H9 (cell line): ENCODE results near the gene PDCD10. TPM values are rescaled to one million over a fixed set of nuclear protein-coding genes. Genes with fewer than 3 reads are reported as not detected.

ENCODE experiments used
- DNase-seq: peaks from one replicate; pipeline ENCODE4 v3.0.0-alpha.2; 2017
- H2AFZ ChIP-seq: one replicate; pipeline ENCODE4 v1.6.1; 2013; ENCODE audit warnings: mild to moderate bottlenecking, low read length, control low read depth, moderate library complexity
- H2AK5ac ChIP-seq: 2 replicates; pipeline ENCODE4 v1.6.1; 2013; ENCODE audit warnings: low read length, control low read depth, mixed read lengths; ENCODE audit not compliant: insufficient read length
- H2BK120ac ChIP-seq: one replicate; pipeline ENCODE4 v1.6.1; 2013; ENCODE audit warnings: low read depth, mild to moderate bottlenecking, low read length, control low read depth, inconsistent platforms; ENCODE audit not compliant: poor library complexity, severe bottlenecking
- H2BK12ac ChIP-seq: 2 replicates; pipeline ENCODE4 v1.6.1; 2013; ENCODE audit warnings: low read length, control low read depth, mixed read lengths, low read depth; ENCODE audit not compliant: insufficient read length
- H2BK15ac ChIP-seq: 2 replicates; pipeline ENCODE4 v1.6.1; 2013; ENCODE audit warnings: low read depth, low read length, control low read depth
- H2BK20ac ChIP-seq: one replicate; pipeline ENCODE4 v1.6.1; 2013; ENCODE audit warnings: low read depth, mild to moderate bottlenecking, low read length, control low read depth, inconsistent platforms; ENCODE audit not compliant: poor library complexity, severe bottlenecking
- H2BK5ac ChIP-seq: 2 replicates; pipeline ENCODE4 v1.6.1; 2013; ENCODE audit warnings: low read length, control low read depth, mixed read lengths; ENCODE audit not compliant: insufficient read length
- H3K14ac ChIP-seq: 2 replicates; pipeline ENCODE4 v1.6.1; 2013; ENCODE audit warnings: low read length, control low read depth; ENCODE audit not compliant: insufficient read depth
- H3K18ac ChIP-seq: 2 replicates; pipeline ENCODE4 v1.6.1; 2013; ENCODE audit warnings: low read depth, mild to moderate bottlenecking, mixed read lengths, low read length, control low read depth; ENCODE audit not compliant: insufficient read length
- H3K23ac ChIP-seq: 2 replicates; pipeline ENCODE4 v1.6.1; 2013; ENCODE audit warnings: low read length, control low read depth, mixed read lengths, low read depth; ENCODE audit not compliant: insufficient read length
- H3K23me2 ChIP-seq: 2 replicates; pipeline ENCODE4 v1.6.1; 2013; ENCODE audit warnings: low read depth, mild to moderate bottlenecking, mixed read lengths, low read length, control low read depth; ENCODE audit not compliant: insufficient read length, poor library complexity, severe bottlenecking
- H3K27ac ChIP-seq: 2 replicates; pipeline ENCODE4 v1.5.1; 2013; ENCODE audit warnings: low read length, control low read depth, mixed read lengths, low read depth; ENCODE audit not compliant: insufficient read length
- H3K27me3 ChIP-seq: 2 replicates; pipeline ENCODE4 v1.6.1; 2013; ENCODE audit warnings: low read length, control low read depth, inconsistent platforms; ENCODE audit not compliant: insufficient read depth
- H3K4ac ChIP-seq: 2 replicates; pipeline ENCODE4 v1.6.1; 2013; ENCODE audit warnings: low read depth, mild to moderate bottlenecking, control low read depth, inconsistent platforms, low read length, moderate library complexity
- H3K4me1 ChIP-seq: 2 replicates; pipeline ENCODE4 v1.6.1; 2013; ENCODE audit warnings: low read length, control low read depth, inconsistent platforms; ENCODE audit not compliant: insufficient read depth
- H3K4me2 ChIP-seq: 2 replicates; pipeline ENCODE4 v1.6.1; 2013; ENCODE audit warnings: low read length, control low read depth, mixed read lengths; ENCODE audit not compliant: insufficient read length, insufficient read depth
- H3K56ac ChIP-seq: 2 replicates; pipeline ENCODE4 v1.6.1; 2013; ENCODE audit warnings: low read depth, mild to moderate bottlenecking, mixed read lengths, low read length, control low read depth; ENCODE audit not compliant: insufficient read length
- H3K79me1 ChIP-seq: 2 replicates; pipeline ENCODE4 v1.6.1; 2013; ENCODE audit warnings: low read depth, mild to moderate bottlenecking, moderate library complexity, low read length, control low read depth, inconsistent platforms; ENCODE audit not compliant: insufficient read depth, poor library complexity, severe bottlenecking
- H3K79me2 ChIP-seq: 2 replicates; pipeline ENCODE4 v1.6.1; 2013; ENCODE audit warnings: low read length, control low read depth, inconsistent platforms; ENCODE audit not compliant: insufficient read depth
- H3K9ac ChIP-seq: 2 replicates; pipeline ENCODE4 v1.6.1; 2013; ENCODE audit warnings: low read length, control low read depth, mixed read lengths; ENCODE audit not compliant: insufficient read length; ENCODE audit errors: extremely low read depth
- H3K9me3 ChIP-seq: one replicate; pipeline ENCODE4 v1.6.1; 2013; ENCODE audit warnings: low read depth, low read length, inconsistent platforms; ENCODE audit not compliant: control insufficient read depth
- H3T11ph ChIP-seq: one replicate; pipeline ENCODE4 v1.6.1; 2013; ENCODE audit warnings: mild to moderate bottlenecking, low read length, control low read depth, inconsistent platforms
- H4K20me1 ChIP-seq: one replicate; pipeline ENCODE4 v1.6.1; 2013; ENCODE audit not compliant: control insufficient read depth, insufficient read length, insufficient read depth
- H4K5ac ChIP-seq: 2 replicates; pipeline ENCODE4 v1.6.1; 2013; ENCODE audit warnings: low read depth, mild to moderate bottlenecking, mixed read lengths, low read length, control low read depth; ENCODE audit not compliant: insufficient read length
- H4K8ac ChIP-seq: replicated peaks from 2 replicates; pipeline ENCODE4 v1.6.1; 2013; ENCODE audit warnings: low read length, control low read depth, mixed read lengths, low read depth; ENCODE audit not compliant: insufficient read length
- H4K91ac ChIP-seq: 2 replicates; pipeline ENCODE4 v1.6.1; 2013; ENCODE audit warnings: low read depth, mild to moderate bottlenecking, moderate library complexity, mixed read lengths, low read length, control low read depth; ENCODE audit not compliant: insufficient read length
- H3K27ac Mint-ChIP-seq, 3 experiments: 2 replicates in 2 of 3; 3 replicates in 1 of 3; pipeline ENCODE4 v1.8.0; 2020 to 2021; ENCODE audit warnings: mixed read lengths in 3 of 3, mild to moderate bottlenecking in 1 of 3, moderate library complexity in 1 of 3
- H3K27me3 Mint-ChIP-seq: 2 replicates; pipeline ENCODE4 v1.8.0; 2021; ENCODE audit warnings: low read depth, mild to moderate bottlenecking, moderate library complexity, mixed read lengths
- H3K36me3 Mint-ChIP-seq, 3 experiments: 2 replicates in 2 of 3; 3 replicates in 1 of 3; pipeline ENCODE4 v1.8.0; 2020 to 2021; ENCODE audit warnings: low read depth in 3 of 3, mixed read lengths in 3 of 3; ENCODE audit not compliant: insufficient read depth in 1 of 3
- H3K4me1 Mint-ChIP-seq, 2 experiments: 2 replicates each; pipeline ENCODE4 v1.8.0; 2020; ENCODE audit warnings: mixed read lengths in 2 of 2
- H3K4me3 Mint-ChIP-seq, 2 experiments: 2 replicates in 1 of 2; 3 replicates in 1 of 2; pipeline ENCODE4 v1.8.0; 2020 to 2021; ENCODE audit warnings: mild to moderate bottlenecking in 2 of 2, mixed read lengths in 2 of 2, moderate library complexity in 1 of 2
- H3K9me3 Mint-ChIP-seq, 2 experiments: 2 replicates in 1 of 2; 3 replicates in 1 of 2; pipeline ENCODE4 v1.8.0; 2020; ENCODE audit warnings: mild to moderate bottlenecking in 2 of 2, mixed read lengths in 2 of 2, moderate library complexity in 1 of 2
- WGBS: extraction: QIAGEN DNeasy Blood & Tissue Kit; methylation state at CpG from one replicate; pipeline ENCODE4 v1.1.7; 2013; ENCODE audit warnings: missing lambda C conversion rate, low lambda C conversion rate, mixed read lengths; ENCODE audit not compliant: insufficient read length; ENCODE audit errors: extremely low coverage; 5-methylcytosine and 5-hydroxymethylcytosine counted together
- total RNA-seq: library from RNA; stranded (reverse); gene quantifications from 2 replicates; pipeline ENCODE4 v1.2.1, GENCODE V29; 2021
- TF ChIP-seq, protein P1 (sequence below): fragments of 200-600 bp; sonication (generic); conservative IDR thresholded peaks from 3 replicates; pipeline ENCODE4 v1.8.0; 2021; ENCODE audit warnings: antibody characterized with exemption, mild to moderate bottlenecking

PDCD10 gene
- total RNA-seq, 1 experiment from 2014 or later = 64.3 TPM

GRCh38 chr3:167716920-167717319 lies 17.8 kb downstream of the PDCD10 start:
- peaks cover 13% of the 10 kb centered on the region; the same call in 1 of the 2 replicates for H3K79me2 ChIP-seq
- no CpG with 5 or more reads among the region's 2 CpGs for WGBS

More at GRCh38 chr3:167716920-167717319, 17.8 kb downstream of the PDCD10 start:
- Histone ChIP-seq H3K23me2 (no peaks in the 10 kb centered on the region), H3K9ac (no peak overlapping the region), H3K56ac (no peak overlapping the region), H3K4me1 (no peaks in the 10 kb centered on the region), H3K79me1 (peaks cover 3% of the 10 kb centered on the region), H3T11ph (no peak overlapping the region), H4K8ac (no peak overlapping the region), H3K27ac (no peak overlapping the region), H2AFZ (no peak overlapping the region), H3K4me2 (no peak overlapping the region), H3K9me3 (no peaks in the 10 kb centered on the region), H2BK120ac (no peak overlapping the region), H3K27me3 (no peaks in the 10 kb centered on the region), H2BK20ac (no peak overlapping the region), H3K4ac (no peak overlapping the region), H3K14ac (no peak overlapping the region), H2BK15ac (no peak overlapping the region), H2BK5ac (no peak overlapping the region), H2BK12ac (no peak overlapping the region), H3K18ac (no peak overlapping the region), H4K20me1 (no peaks in the 10 kb centered on the region), H4K91ac (no peak overlapping the region), H2AK5ac (no peak overlapping the region), H3K23ac (no peak overlapping the region), H4K5ac (no peak overlapping the region)
- TF ChIP-seq, protein P1, sequence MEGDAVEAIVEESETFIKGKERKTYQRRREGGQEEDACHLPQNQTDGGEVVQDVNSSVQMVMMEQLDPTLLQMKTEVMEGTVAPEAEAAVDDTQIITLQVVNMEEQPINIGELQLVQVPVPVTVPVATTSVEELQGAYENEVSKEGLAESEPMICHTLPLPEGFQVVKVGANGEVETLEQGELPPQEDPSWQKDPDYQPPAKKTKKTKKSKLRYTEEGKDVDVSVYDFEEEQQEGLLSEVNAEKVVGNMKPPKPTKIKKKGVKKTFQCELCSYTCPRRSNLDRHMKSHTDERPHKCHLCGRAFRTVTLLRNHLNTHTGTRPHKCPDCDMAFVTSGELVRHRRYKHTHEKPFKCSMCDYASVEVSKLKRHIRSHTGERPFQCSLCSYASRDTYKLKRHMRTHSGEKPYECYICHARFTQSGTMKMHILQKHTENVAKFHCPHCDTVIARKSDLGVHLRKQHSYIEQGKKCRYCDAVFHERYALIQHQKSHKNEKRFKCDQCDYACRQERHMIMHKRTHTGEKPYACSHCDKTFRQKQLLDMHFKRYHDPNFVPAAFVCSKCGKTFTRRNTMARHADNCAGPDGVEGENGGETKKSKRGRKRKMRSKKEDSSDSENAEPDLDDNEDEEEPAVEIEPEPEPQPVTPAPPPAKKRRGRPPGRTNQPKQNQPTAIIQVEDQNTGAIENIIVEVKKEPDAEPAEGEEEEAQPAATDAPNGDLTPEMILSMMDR = no peak
- H3K9me3 Mint-ChIP-seq = peaks cover 8 to 9% of the 10 kb centered on the region in 2 experiments; a peak in 4 of 5 replicates
- H3K27me3 Mint-ChIP-seq = no peaks in the 10 kb centered on the region
- H3K27ac Mint-ChIP-seq = no peak overlapping the region
- H3K4me1 Mint-ChIP-seq = peaks cover 5 to 9% of the 10 kb centered on the region in 2 experiments
- H3K4me3 Mint-ChIP-seq = no peak overlapping the region
- DNase-seq = no peak
- H3K36me3 Mint-ChIP-seq = peaks cover 37 to 71% (median 56%) of the 10 kb centered on the region in 3 experiments
